ENCODE data around the gene TMPRSS11A. TPM values are rescaled to one million over a fixed set of nuclear protein-coding genes. Genes with fewer than 3 reads are reported as not detected.

TMPRSS11A gene
- total RNA-seq, 1 donor from 2014 or later = not detected

- TF ChIP-seq CTCF (IDR thresholded peaks at IDR 0.05; ENCODE audit: insufficient read depth, low read length, severe bottlenecking) = no peak
- no peak for DNase-seq (ENCODE audit: low read depth)
- Histone ChIP-seq H3K27me3 (ENCODE audit: control insufficient read depth, insufficient read depth, low read length) (no peaks in the 10 kb centered on the region), H3K36me3 (ENCODE audit: control insufficient read depth, insufficient read depth, low read length) (no peaks in the 10 kb centered on the region), H3K4me3 (ENCODE audit: low read depth, low read length) (no peak overlapping the region)
- peak; percentile 47 for FAIRE-seq
Measured at GRCh38 chr4:67912080-67912479, 51.2 kb downstream of the TMPRSS11A start.

GRCh38 chr4:67911638-67912037 is 51.7 kb downstream of the TMPRSS11A start:
- no peaks in the 10 kb centered on the region for H3K36me3 ChIP-seq (ENCODE audit: control insufficient read depth, insufficient read depth, low read length)
- FAIRE-seq = no peak
- no peaks in the 10 kb centered on the region for H3K27me3 ChIP-seq (ENCODE audit: control insufficient read depth, insufficient read depth, low read length)
- no peak for TF ChIP-seq CTCF (IDR thresholded peaks at IDR 0.05; ENCODE audit: insufficient read depth, low read length, severe bottlenecking)
- no peak overlapping the region for H3K4me3 ChIP-seq (ENCODE audit: low read depth, low read length)
- DNase-seq (ENCODE audit: low read depth) = no peak

- FAIRE-seq = no peak
- H3K4me3 ChIP-seq (ENCODE audit: low read depth, low read length) = no peak overlapping the region
- DNase-seq (ENCODE audit: low read depth) = no peak
- H3K36me3 ChIP-seq (ENCODE audit: control insufficient read depth, insufficient read depth, low read length) = no peaks in the 10 kb centered on the region
- no peaks in the 10 kb centered on the region for H3K27me3 ChIP-seq (ENCODE audit: control insufficient read depth, insufficient read depth, low read length)
- no peak for TF ChIP-seq CTCF (IDR thresholded peaks at IDR 0.05; ENCODE audit: insufficient read depth, low read length, severe bottlenecking)
Measured at GRCh38 chr4:67911141-67911540, 52.2 kb downstream of the TMPRSS11A start.

GRCh38 chr4:67910585-67910905 is 52.7 kb downstream of the TMPRSS11A start:
- H3K27me3 ChIP-seq (ENCODE audit: control insufficient read depth, insufficient read depth, low read length) = no peaks in the 10 kb centered on the region
- DNase-seq (ENCODE audit: low read depth) (no peak), FAIRE-seq (no peak)
- no peak for TF ChIP-seq CTCF (IDR thresholded peaks at IDR 0.05; ENCODE audit: insufficient read depth, low read length, severe bottlenecking)
- no peaks in the 10 kb centered on the region for H3K36me3 ChIP-seq (ENCODE audit: control insufficient read depth, insufficient read depth, low read length)
- H3K4me3 ChIP-seq (ENCODE audit: low read depth, low read length) = no peak overlapping the region

- peak; percentile 39 for TF ChIP-seq CTCF (IDR thresholded peaks at IDR 0.05; ENCODE audit: insufficient read depth, low read length, severe bottlenecking)
- no peak for FAIRE-seq
- H3K27me3 ChIP-seq (ENCODE audit: control insufficient read depth, insufficient read depth, low read length) = no peaks in the 10 kb centered on the region
- no peak overlapping the region for H3K4me3 ChIP-seq (ENCODE audit: low read depth, low read length)
- peak; percentile 47 for DNase-seq (ENCODE audit: low read depth)
- H3K36me3 ChIP-seq (ENCODE audit: control insufficient read depth, insufficient read depth, low read length) = no peaks in the 10 kb centered on the region
Measured at GRCh38 chr4:67909905-67910584, 53.2 kb downstream of the TMPRSS11A start.

GRCh38 chr4:67907650-67908049 is 55.6 kb downstream of the TMPRSS11A start:
- Histone ChIP-seq H3K4me3 (ENCODE audit: low read depth, low read length) (no peak overlapping the region), H3K27me3 (ENCODE audit: control insufficient read depth, insufficient read depth, low read length) (no peaks in the 10 kb centered on the region), H3K36me3 (ENCODE audit: control insufficient read depth, insufficient read depth, low read length) (no peaks in the 10 kb centered on the region)
- FAIRE-seq = peak; percentile 47
- no peak for DNase-seq (ENCODE audit: low read depth)
- TF ChIP-seq CTCF (IDR thresholded peaks at IDR 0.05; ENCODE audit: insufficient read depth, low read length, severe bottlenecking) = no peak

Measured in bronchial epithelial cell (primary cell).